HUES6 (cell line): ENCODE measurements around the gene TNPO3.
"Not testable (repeated sequence)": the region's sequence is repeated elsewhere in the genome, so short reads cannot be mapped to it uniquely, and the experiment has no call there.

Source experiments
- H3K27ac ChIP-seq: 2 replicates; pipeline ENCODE4 v1.7.0; 2013; ENCODE audit warnings: low read depth, mild to moderate bottlenecking, low read length, inconsistent platforms
- H3K27me3 ChIP-seq: 2 replicates; pipeline ENCODE4 v1.6.1; 2013; ENCODE audit warnings: low read length; ENCODE audit not compliant: control insufficient read depth, insufficient read depth
- H3K36me3 ChIP-seq: 2 replicates; pipeline ENCODE4 v1.6.1; 2013; ENCODE audit warnings: low read length; ENCODE audit not compliant: control insufficient read depth, insufficient read depth
- H3K4me1 ChIP-seq: 2 replicates; pipeline ENCODE4 v1.6.1; 2013; ENCODE audit warnings: low read length; ENCODE audit not compliant: control insufficient read depth, insufficient read depth
- H3K4me3 ChIP-seq: 2 replicates; pipeline ENCODE4 v1.5.1; 2013; ENCODE audit warnings: low read depth, low read length
- H3K9ac ChIP-seq: one replicate; pipeline ENCODE4 v1.6.1; 2013; ENCODE audit warnings: mild to moderate bottlenecking, low read length
- H3K9me3 ChIP-seq: 2 replicates; pipeline ENCODE4 v1.6.1; 2013; ENCODE audit warnings: low read depth, low read length; ENCODE audit not compliant: control insufficient read depth, insufficient read depth

TNPO3 gene

DNA sequence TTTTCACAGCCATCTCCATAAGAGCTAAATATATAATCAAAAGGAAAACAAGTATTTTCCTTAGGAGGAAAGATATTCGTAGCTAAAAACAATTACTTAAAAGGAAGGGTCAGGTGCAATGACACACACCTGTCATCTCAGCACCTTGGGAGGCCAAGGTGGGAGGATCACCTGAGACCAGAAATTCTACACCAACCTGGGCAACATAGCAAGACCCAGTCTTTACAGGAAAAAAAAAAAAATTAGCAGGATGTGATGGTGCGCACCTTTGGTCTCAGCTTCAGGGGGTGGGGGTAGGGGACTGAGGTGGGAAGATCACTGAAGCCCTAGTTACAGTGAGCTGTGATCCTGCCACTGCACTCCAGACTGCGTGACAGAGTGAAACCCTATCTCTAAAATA, 11.9 kb downstream of the TNPO3 start:
- Histone ChIP-seq H3K4me1 (peaks cover 12% of the 10 kb centered on the region; the same call in 1 of the 2 replicates), H3K9ac (no peak overlapping the region), H3K27ac (no peak overlapping the region), H3K36me3 (peaks cover 28% of the 10 kb centered on the region), H3K27me3 (no peaks in the 10 kb centered on the region), H3K4me3 (no peak overlapping the region), H3K9me3 (no peaks in the 10 kb centered on the region)

DNA sequence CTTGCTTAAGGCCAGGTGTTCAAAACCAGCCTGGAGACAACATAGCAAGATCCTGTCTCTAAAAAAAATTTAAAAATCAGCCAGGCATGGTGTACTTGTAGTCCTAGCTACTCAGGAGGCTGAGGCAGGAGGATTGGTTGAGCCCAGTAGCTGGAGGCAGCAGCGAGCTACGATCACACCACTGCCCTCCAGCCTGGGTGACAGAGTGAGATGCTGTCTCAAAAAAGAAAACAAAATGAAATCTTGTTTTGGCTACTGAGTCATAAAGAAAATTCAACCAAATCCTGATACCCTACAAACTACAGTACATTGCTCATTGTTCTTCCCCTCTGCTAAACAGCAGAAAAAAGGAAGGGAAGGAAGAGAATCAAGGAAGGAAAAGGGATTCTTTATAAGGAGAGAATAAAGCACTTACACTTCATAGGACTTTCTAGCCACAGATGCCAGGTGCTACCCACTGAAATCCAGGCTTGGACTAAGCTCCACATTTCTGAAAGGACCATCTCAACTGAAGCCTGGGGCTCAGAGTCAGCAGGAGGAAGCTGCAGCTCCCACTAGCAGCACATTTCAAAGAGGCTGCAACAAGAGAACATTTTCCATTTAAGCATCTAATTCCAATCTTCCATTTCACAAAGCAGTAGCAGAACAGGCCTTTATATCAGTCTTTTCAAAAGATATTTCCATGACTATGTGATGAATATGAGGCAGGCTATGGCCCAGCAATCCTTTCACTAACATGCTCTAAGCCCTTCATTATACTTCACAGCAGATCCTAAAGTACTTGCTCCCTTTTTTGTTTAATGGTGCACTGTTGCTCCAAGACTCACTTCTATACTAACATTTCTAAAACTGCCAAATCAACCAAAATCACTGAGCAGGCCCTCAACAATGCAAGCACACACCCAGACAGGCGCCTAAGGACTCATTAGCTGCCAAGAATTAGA, 13.5 kb downstream of the TNPO3 start:
- Histone ChIP-seq H3K27ac (no peak overlapping the region), H3K9me3 (no peaks in the 10 kb centered on the region), H3K4me1 (peaks cover 9% of the 10 kb centered on the region; the same call in 1 of the 2 replicates), H3K9ac (no peak overlapping the region), H3K27me3 (no peaks in the 10 kb centered on the region), H3K4me3 (no peak overlapping the region), H3K36me3 (peaks cover 28% of the 10 kb centered on the region)

- not testable (repeated sequence) for H3K27ac ChIP-seq, H3K27me3 ChIP-seq, H3K4me1 ChIP-seq, H3K9ac ChIP-seq, H3K4me3 ChIP-seq, H3K9me3 ChIP-seq
- peaks cover 45% of the 10 kb centered on the region for H3K36me3 ChIP-seq
Measured at GRCh38 chr7:129038468-129038867, 16.4 kb downstream of the TNPO3 start.

DNA sequence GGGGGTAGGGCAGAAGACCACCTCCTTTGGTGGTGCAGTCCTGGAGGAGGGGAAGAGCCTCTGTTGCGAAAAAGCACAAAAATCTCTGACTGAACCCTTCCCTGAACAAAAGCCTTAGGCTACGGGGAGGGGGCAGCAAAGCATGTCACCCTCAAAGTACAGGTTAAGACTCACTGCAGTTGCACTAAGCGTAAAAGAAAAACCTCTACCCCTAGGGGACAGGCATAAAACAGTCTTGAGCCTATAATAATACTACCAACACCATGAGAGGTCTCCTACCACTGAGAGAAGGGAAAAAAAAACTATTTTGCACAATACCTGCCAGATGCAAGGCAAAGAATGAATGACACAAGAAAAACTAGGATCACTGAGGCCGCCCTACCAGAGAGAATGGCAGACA, 17.3 kb downstream of the TNPO3 start:
- Histone ChIP-seq H3K4me3 (no peak overlapping the region), H3K4me1 (peaks cover 5% of the 10 kb centered on the region; the same call in 1 of the 2 replicates), H3K36me3 (peaks cover 45% of the 10 kb centered on the region), H3K27ac (no peak overlapping the region), H3K9me3 (no peaks in the 10 kb centered on the region), H3K9ac (no peak overlapping the region), H3K27me3 (no peaks in the 10 kb centered on the region)

DNA sequence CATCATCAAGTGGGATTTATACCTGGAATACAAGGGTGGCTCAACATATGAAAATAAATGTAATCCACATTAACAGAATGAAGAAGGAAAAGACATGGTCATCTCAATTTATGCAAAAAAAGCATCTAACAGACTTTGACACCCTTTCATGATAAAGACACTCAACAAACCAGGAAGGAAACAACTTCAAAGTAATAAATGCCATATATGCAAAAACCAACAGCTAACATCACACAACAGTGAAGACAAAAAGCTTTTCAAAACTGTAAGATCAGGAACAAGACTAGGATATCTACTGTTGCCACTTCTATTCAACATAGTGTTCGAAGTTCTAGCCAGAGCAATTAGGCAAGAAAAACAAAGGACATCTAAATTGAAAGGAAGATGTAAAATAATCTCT, 22.9 kb downstream of the TNPO3 start:
- Histone ChIP-seq H3K27ac (no peak overlapping the region), H3K9me3 (no peaks in the 10 kb centered on the region), H3K27me3 (no peaks in the 10 kb centered on the region), H3K9ac (no peak overlapping the region), H3K36me3 (peaks cover 36% of the 10 kb centered on the region), H3K4me3 (no peak overlapping the region), H3K4me1 (no peaks in the 10 kb centered on the region; the same call in 1 of the 2 replicates)

DNA sequence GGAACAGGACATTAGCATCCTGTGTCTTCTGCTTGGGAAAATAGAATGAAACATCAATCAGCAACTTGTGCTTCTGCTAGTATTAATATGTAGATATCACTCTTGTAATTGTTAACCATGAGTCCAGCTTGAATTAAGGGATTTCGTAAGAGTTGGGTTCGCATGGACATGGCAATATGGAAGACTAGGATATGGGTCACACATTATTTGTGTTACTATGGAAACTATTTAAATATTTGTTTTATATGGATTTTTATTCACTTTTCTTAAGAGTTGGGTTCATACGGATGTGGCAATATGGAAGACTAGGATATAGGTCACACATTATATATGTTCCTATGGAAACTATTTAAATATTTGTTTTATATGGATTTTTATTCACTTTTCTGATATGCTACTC, 24.5 kb downstream of the TNPO3 start:
- no peaks in the 10 kb centered on the region for H3K27me3 ChIP-seq

DNA sequence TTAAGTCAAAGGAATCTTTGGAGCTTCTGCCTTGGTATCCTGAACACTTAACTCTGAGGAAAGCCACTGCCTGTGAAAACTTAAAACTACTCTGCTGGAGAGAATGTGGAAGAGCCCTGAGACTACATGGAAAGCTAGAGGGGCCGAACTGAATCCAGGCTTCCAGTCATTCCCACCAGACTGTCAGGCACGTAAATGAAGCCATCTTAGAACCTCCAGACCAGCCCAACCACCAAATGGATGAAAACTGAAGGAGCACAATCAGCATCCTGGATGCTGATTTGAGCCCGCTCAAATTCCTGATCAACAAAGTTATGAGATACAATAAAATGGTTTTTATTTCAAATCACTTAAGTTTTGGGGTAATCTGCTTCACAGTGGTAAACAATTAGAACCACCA, 30.8 kb downstream of the TNPO3 start:
- H3K9me3 ChIP-seq = no peaks in the 10 kb centered on the region
- peaks cover 8% of the 10 kb centered on the region; the same call in 1 of the 2 replicates for H3K36me3 ChIP-seq
- H3K27me3 ChIP-seq = no peaks in the 10 kb centered on the region
- H3K9ac ChIP-seq = no peak overlapping the region
- peaks cover 8% of the 10 kb centered on the region for H3K4me1 ChIP-seq
- no peak overlapping the region for H3K27ac ChIP-seq
- no peak overlapping the region for H3K4me3 ChIP-seq

More for the DNA sequence above, 24.5 kb downstream of the TNPO3 start:
- Histone ChIP-seq H3K9ac (no peak overlapping the region), H3K4me3 (no peak overlapping the region), H3K9me3 (no peaks in the 10 kb centered on the region), H3K27ac (no peak overlapping the region), H3K36me3 (peaks cover 26% of the 10 kb centered on the region), H3K4me1 (no peaks in the 10 kb centered on the region; the same call in 1 of the 2 replicates)

DNA sequence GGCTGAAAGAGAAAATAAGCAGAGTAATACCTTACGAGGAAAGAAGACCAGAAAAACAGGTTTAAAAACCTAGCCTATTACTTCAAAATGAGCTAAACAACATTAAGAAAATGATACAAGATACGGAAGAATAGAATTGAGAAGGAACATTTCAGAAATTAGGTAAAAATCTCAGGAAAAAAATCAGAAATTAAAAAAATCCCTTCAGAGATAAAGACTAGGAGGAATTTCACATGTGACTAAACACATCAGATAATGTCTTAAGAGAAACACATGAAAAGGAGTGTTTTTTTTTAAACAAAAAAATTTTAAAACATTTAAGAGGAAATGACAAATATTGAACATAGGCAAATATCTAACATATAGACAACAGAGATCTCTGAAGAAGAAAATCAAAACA, 33.3 kb downstream of the TNPO3 start:
- Histone ChIP-seq H3K36me3 (peaks cover 12% of the 10 kb centered on the region), H3K9me3 (no peaks in the 10 kb centered on the region), H3K9ac (no peak overlapping the region), H3K4me1 (peaks cover 8% of the 10 kb centered on the region), H3K4me3 (no peak overlapping the region), H3K27ac (no peak overlapping the region), H3K27me3 (no peaks in the 10 kb centered on the region)

- H3K27me3 ChIP-seq = no peaks in the 10 kb centered on the region
- H3K4me3 ChIP-seq = no peak overlapping the region
- no peaks in the 10 kb centered on the region for H3K4me1 ChIP-seq
- no peak overlapping the region for H3K27ac ChIP-seq
- peaks cover 47% of the 10 kb centered on the region for H3K36me3 ChIP-seq
- H3K9me3 ChIP-seq = no peaks in the 10 kb centered on the region
- H3K9ac ChIP-seq = no peak overlapping the region
Measured at GRCh38 chr7:129017933-129018538, 36.9 kb downstream of the TNPO3 start.

GRCh38 chr7:129017264-129017663, 37.6 kb downstream of the TNPO3 start:
- Histone ChIP-seq H3K36me3 (peaks cover 52% of the 10 kb centered on the region), H3K4me1 (no peaks in the 10 kb centered on the region), H3K9me3 (no peaks in the 10 kb centered on the region), H3K27me3 (no peaks in the 10 kb centered on the region), H3K4me3 (no peak overlapping the region), H3K9ac (no peak overlapping the region), H3K27ac (no peak overlapping the region)

- no peaks in the 10 kb centered on the region for H3K9me3 ChIP-seq
- H3K27ac ChIP-seq = no peak overlapping the region
- no peak overlapping the region for H3K4me3 ChIP-seq
- no peaks in the 10 kb centered on the region for H3K4me1 ChIP-seq
- peaks cover 68% of the 10 kb centered on the region for H3K36me3 ChIP-seq
- no peak overlapping the region for H3K9ac ChIP-seq
- H3K27me3 ChIP-seq = no peaks in the 10 kb centered on the region
Measured at GRCh38 chr7:129014501-129015101, 40.3 kb downstream of the TNPO3 start.
